Measurements from ENCODE around the gene C5orf47.
"Not testable (repeated sequence)": the region's sequence is repeated elsewhere in the genome, so short reads cannot be mapped to it uniquely, and the experiment has no call there.

C5orf47 gene

DNA sequence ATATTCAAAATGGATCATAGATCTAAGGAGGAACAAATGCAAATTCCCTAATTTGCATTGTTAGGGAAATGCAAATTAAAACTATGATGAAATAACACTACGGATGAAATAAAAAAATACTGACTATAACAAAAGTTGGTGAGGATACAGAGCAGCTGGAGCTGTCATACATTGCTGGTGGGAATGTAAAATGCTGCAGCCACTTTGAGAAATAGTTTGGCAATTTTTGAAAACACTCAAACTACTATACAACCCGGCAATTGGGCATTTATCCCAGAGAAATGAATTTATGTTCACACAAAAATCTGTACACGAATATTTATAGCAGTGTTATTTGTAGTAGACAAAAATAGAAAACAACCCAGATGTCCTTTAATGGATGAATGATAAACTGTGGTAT lies 22.5 kb downstream of the C5orf47 start:
- Histone ChIP-seq H3F3A (ENCODE audit: insufficient read depth, low read length) (no peaks in the 10 kb centered on the region), H3K9me2 (replicated peaks; ENCODE audit: insufficient read depth, low read length) (no peaks in the 10 kb centered on the region), H3K27me3 (replicated peaks; ENCODE audit: insufficient read depth, low read length) (no peaks in the 10 kb centered on the region), H3K9me3 (replicated peaks; ENCODE audit: insufficient read depth, low read length) (no peaks in the 10 kb centered on the region), H3K27ac (ENCODE audit: low read length) (no peak overlapping the region), H3K4me1 (ENCODE audit: low read length) (no peaks in the 10 kb centered on the region), H2AFZ (ENCODE audit: low read length) (no peak overlapping the region), H3K4me2 (ENCODE audit: low read depth, low read length) (no peak overlapping the region), H3K79me2 (ENCODE audit: low read length) (no peaks in the 10 kb centered on the region), H3K36me3 (replicated peaks; ENCODE audit: insufficient read depth, low read length) (no peaks in the 10 kb centered on the region), H3K9ac (ENCODE audit: low read length) (no peak overlapping the region), H4K20me1 (ENCODE audit: insufficient read depth, low read length) (no peaks in the 10 kb centered on the region), H3K4me3 (ENCODE audit: low read length) (no peak overlapping the region)
- DNase-seq = no peak
- TF ChIP-seq, protein P1, sequence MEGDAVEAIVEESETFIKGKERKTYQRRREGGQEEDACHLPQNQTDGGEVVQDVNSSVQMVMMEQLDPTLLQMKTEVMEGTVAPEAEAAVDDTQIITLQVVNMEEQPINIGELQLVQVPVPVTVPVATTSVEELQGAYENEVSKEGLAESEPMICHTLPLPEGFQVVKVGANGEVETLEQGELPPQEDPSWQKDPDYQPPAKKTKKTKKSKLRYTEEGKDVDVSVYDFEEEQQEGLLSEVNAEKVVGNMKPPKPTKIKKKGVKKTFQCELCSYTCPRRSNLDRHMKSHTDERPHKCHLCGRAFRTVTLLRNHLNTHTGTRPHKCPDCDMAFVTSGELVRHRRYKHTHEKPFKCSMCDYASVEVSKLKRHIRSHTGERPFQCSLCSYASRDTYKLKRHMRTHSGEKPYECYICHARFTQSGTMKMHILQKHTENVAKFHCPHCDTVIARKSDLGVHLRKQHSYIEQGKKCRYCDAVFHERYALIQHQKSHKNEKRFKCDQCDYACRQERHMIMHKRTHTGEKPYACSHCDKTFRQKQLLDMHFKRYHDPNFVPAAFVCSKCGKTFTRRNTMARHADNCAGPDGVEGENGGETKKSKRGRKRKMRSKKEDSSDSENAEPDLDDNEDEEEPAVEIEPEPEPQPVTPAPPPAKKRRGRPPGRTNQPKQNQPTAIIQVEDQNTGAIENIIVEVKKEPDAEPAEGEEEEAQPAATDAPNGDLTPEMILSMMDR (IDR thresholded peaks at IDR 0.05; ENCODE audit: low read length) = no peak
- TF ChIP-seq EZH2phosphoT487 (IDR thresholded peaks at IDR 0.05; ENCODE audit: low read length) (no peak), EZH2 (optimal IDR thresholded peaks at IDR 0.05; ENCODE audit: low read depth, low read length) (no peak)

DNA sequence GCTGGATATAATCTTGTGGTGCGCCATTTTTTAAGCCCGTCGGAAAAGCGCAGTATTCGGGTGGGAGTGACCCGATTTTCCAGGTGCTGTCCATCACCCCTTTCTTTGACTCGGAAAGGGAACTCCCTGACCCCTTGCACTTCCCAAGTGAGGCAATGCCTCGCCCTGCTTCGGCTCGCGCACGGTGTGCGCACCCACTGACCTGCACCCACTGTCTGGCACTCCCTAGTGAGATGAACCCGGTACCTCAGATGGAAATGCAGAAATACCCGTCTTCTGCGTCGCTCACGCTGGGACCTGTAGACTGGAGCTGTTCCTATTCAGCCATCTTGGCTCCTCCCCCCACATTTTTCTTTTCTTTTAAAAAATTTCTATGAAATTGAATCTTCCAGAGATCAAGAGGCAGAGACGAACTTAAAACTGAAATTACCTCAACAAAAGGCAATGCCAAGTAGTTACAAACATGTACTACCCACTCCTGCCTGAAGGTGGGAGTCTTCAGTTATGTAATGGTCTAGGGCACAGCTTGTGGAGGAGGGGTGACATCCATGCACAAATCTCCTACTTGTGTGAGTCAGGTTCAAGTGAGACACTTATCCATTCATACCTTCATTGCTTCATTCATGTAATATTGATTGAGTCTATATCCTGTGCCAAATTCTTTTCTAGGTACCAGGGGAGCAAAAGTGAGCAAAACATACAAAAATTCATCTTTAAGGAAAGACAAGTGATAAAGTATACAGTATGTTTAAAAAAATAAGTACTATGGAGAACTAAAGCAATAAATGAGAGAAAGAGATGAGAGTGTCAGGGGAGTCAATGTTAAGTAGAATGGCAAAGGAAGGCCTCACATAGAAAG lies 31.3 kb downstream of the C5orf47 start:
- not testable (repeated sequence) for H4K20me1 ChIP-seq (ENCODE audit: insufficient read depth, low read length); H3K79me2 ChIP-seq (ENCODE audit: low read length); H3K36me3 ChIP-seq (replicated peaks; ENCODE audit: insufficient read depth, low read length); H3K4me1 ChIP-seq (ENCODE audit: low read length); H3K4me2 ChIP-seq (ENCODE audit: low read depth, low read length); H3K27me3 ChIP-seq (replicated peaks; ENCODE audit: insufficient read depth, low read length); H3K27ac ChIP-seq (ENCODE audit: low read length); H2AFZ ChIP-seq (ENCODE audit: low read length); H3K9ac ChIP-seq (ENCODE audit: low read length); H3F3A ChIP-seq (ENCODE audit: insufficient read depth, low read length); H3K4me3 ChIP-seq (ENCODE audit: low read length); H3K9me3 ChIP-seq (replicated peaks; ENCODE audit: insufficient read depth, low read length); H3K9me2 ChIP-seq (replicated peaks; ENCODE audit: insufficient read depth, low read length)
- peak; percentile 67 for DNase-seq
- TF ChIP-seq, protein P1 (IDR thresholded peaks at IDR 0.05; ENCODE audit: low read length) = peak; percentile 76

DNA sequence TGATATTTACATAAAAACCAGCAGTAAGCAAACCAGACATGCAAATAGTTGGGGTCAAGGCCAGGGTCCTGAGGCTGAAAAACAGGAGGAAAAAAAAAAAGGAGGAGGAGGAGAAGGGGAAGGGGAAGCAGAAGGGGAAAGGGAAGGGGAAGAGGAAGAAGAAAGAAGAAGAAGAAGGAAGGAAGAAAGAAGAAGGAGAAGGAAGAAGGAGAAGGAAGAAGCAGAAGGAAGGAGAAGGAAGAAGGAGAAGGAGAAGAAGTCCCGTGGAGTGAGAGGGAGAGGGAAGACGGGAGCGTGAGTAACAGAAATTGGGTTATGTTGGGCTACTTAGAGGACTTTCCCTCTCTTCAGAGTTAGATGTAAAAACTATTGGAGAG lies 31.9 kb downstream of the C5orf47 start:
- TF ChIP-seq EZH2 (optimal IDR thresholded peaks at IDR 0.05; ENCODE audit: low read depth, low read length) = no peak
- TF ChIP-seq EZH2phosphoT487 (IDR thresholded peaks at IDR 0.05; ENCODE audit: low read length) = no peak
- TF ChIP-seq, protein P1 (IDR thresholded peaks at IDR 0.05; ENCODE audit: low read length) = no peak
- Histone ChIP-seq H3K4me2 (ENCODE audit: low read depth, low read length) (no peak overlapping the region), H4K20me1 (ENCODE audit: insufficient read depth, low read length) (no peaks in the 10 kb centered on the region), H3K4me1 (ENCODE audit: low read length) (no peaks in the 10 kb centered on the region), H3K27ac (ENCODE audit: low read length) (no peak overlapping the region), H3K4me3 (ENCODE audit: low read length) (no peak overlapping the region), H3K9me2 (replicated peaks; ENCODE audit: insufficient read depth, low read length) (no peaks in the 10 kb centered on the region), H3F3A (ENCODE audit: insufficient read depth, low read length) (no peaks in the 10 kb centered on the region), H3K9ac (ENCODE audit: low read length) (no peak overlapping the region), H3K79me2 (ENCODE audit: low read length) (no peaks in the 10 kb centered on the region), H2AFZ (ENCODE audit: low read length) (no peak overlapping the region), H3K36me3 (replicated peaks; ENCODE audit: insufficient read depth, low read length) (no peaks in the 10 kb centered on the region), H3K27me3 (replicated peaks; ENCODE audit: insufficient read depth, low read length) (no peaks in the 10 kb centered on the region), H3K9me3 (replicated peaks; ENCODE audit: insufficient read depth, low read length) (no peaks in the 10 kb centered on the region)
- DNase-seq = no peak
